Thyroid gland (tissue), 4 donors: Measurements from ENCODE around the gene SNRNP40. TPM values are rescaled to one million over a fixed set of nuclear protein-coding genes. Genes with fewer than 3 reads are reported as not detected.
"Not testable (repeated sequence)": the region's sequence is repeated elsewhere in the genome, so short reads cannot be mapped to it uniquely, and the experiment has no call there.

Experiments
- DNase-seq, 2 donors: peaks; one replicate each; pipeline ENCODE4 v3.0.0-alpha.2; 2019
- H3K27ac ChIP-seq, 3 donors: fragments of 200-600 bp; sonication (generic); 1 replicate in 2 of 3; 2 replicates in 1 of 3; pipeline ENCODE4 v1.5.1; 2016 to 2019; ENCODE audit warnings: mild to moderate bottlenecking in 1 of 3, moderate library complexity in 1 of 3
- H3K27me3 ChIP-seq: fragments of 200-600 bp; sonication (generic); one replicate; pipeline ENCODE4 v1.5.1; 2019
- H3K36me3 ChIP-seq, 2 donors: fragments of 200-600 bp; sonication (generic); one replicate each; pipeline ENCODE4 v1.5.1; 2016 to 2019
- H3K4me1 ChIP-seq, 2 donors: fragments of 200-600 bp; sonication (generic); one replicate each; pipeline ENCODE4 v1.5.1; 2017 to 2019
- H3K4me3 ChIP-seq, 3 donors: fragments of 200-600 bp; sonication (generic); replicated peaks in 1 of 3; 1 replicate in 2 of 3; 2 replicates in 1 of 3; pipeline ENCODE4 v1.5.1; 2016; ENCODE audit warnings: mild to moderate bottlenecking in 1 of 3
- H3K9me3 ChIP-seq: fragments of 200-600 bp; sonication (generic); one replicate; pipeline ENCODE4 v1.5.1; 2017
- CTCF ChIP-seq, 6 experiments: fragments of 200-600 bp in 3 of 6; fragments of 450-650 bp in 3 of 6; sonication (generic) in 3 of 6; IDR thresholded peaks; one replicate each; pipeline ENCODE4 v1.5.1; 2016 to 2019; ENCODE audit warnings: antibody characterized with exemption in 6 of 6, mild to moderate bottlenecking in 2 of 6, inconsistent platforms in 1 of 6, moderate library complexity in 1 of 6
- POLR2A ChIP-seq, 2 donors: fragments of 450-650 bp; IDR thresholded peaks; one replicate each; pipeline ENCODE4 v1.6.1; 2017; ENCODE audit warnings: antibody characterized with exemption in 2 of 2, mild to moderate bottlenecking in 2 of 2, moderate library complexity in 1 of 2
- WGBS, 2 donors: methylation state at CpG; one replicate each; pipeline ENCODE4 v1.1.5; 2017; 5-methylcytosine and 5-hydroxymethylcytosine counted together
- intact Hi-C: fragments of 100-400 bp; cut with DNase I; formaldehyde crosslinking; loops from one replicate; pipeline ENCODE4 v1.15.1; 2023
- total RNA-seq, 4 donors: library from RNA; depleted of rRNA; stranded (reverse); fragments of >200 nt; gene quantifications; one replicate each; pipeline ENCODE4 v1.2.3, GENCODE V29; 2016

SNRNP40 gene
- total RNA-seq, 4 donors from 2014 or later: 39.2 to 63.3 (median 58.7) TPM

DNA sequence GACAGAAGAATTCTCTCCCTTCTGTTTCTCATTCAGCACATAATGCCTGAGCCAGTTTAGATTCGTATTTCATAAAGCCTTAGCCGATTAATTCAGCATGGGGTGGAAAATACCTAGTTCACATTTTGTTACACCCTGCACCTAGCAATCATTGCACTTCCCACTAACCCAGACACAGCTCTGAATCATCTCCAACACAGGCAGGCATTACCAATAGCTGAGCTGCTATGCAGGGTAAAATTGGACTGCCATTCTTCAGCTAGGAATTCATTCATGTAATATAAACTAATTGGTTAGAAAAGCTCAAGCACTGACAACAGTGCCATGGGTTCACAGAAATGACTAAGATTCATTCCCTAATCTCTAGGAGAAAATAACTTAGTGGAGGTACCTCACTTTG lies 30.0 kb downstream of the SNRNP40 start:
- intact Hi-C loops: no loop called here
- WGBS, 2 donors: 88 to 94% methylated on average over 2 of the region's 2 CpGs
- H3K4me3 ChIP-seq: no peak overlapping the region
- TF ChIP-seq POLR2A (IDR thresholded peaks at IDR 0.05): no peak
- no peak for TF ChIP-seq CTCF (IDR thresholded peaks at IDR 0.05)
- DNase-seq: no peak
- H3K36me3 ChIP-seq: peaks cover 28 to 39% of the 10 kb centered on the region in 2 donors
- peak overlapping the region in 2 of 3 donors; percentile 59 to 81 for H3K27ac ChIP-seq
- no peaks in the 10 kb centered on the region for H3K27me3 ChIP-seq
- H3K4me1 ChIP-seq: peaks cover 9 to 12% of the 10 kb centered on the region in 2 donors
- H3K9me3 ChIP-seq: no peaks in the 10 kb centered on the region

GRCh38 chr1:31264790-31265386 lies 31.7 kb downstream of the SNRNP40 start:
- Histone ChIP-seq H3K4me1 (peaks cover 9 to 12% of the 10 kb centered on the region in 2 donors), H3K27me3 (no peaks in the 10 kb centered on the region), H3K9me3 (no peaks in the 10 kb centered on the region), H3K4me3 (no peak overlapping the region), H3K27ac (peak overlapping the region; percentile 42 to 93 (median 79)), H3K36me3 (peaks cover 38 to 39% of the 10 kb centered on the region in 2 donors)
- WGBS, 2 donors: 40 to 59% methylated on average over 1 of the region's 1 CpG
- peak; percentile 54 to 71 for DNase-seq
- intact Hi-C loops: no loop called here
- peak in 1 of 6 experiments; percentile 10 for TF ChIP-seq CTCF (IDR thresholded peaks at IDR 0.05)
- TF ChIP-seq POLR2A (IDR thresholded peaks at IDR 0.05): no peak

DNA sequence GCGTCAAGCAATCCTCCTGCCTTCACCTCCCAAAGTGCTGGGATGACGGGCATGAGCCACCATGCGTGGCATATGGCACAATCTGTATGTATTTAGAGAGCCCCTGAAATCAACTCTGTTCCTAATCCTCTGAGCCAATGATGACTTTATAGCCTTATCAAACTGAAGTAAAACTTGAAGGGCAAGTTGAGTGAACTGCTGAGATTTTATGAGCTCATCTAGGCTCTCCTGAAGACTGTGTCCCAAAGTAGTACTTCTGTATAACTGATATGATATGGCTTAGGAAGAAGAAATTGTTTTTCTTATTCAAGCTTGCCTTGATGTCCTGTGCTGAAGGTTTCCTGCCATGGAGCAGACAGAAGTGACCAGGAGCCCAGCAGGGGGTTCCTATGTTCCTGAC lies 33.2 kb downstream of the SNRNP40 start:
- Histone ChIP-seq H3K36me3 (peaks cover 35 to 41% of the 10 kb centered on the region in 2 donors), H3K4me3 (no peak overlapping the region), H3K9me3 (no peaks in the 10 kb centered on the region), H3K27me3 (no peaks in the 10 kb centered on the region), H3K4me1 (peaks cover 9 to 12% of the 10 kb centered on the region in 2 donors), H3K27ac (no peak overlapping the region)
- WGBS, 2 donors: 98 to 100% methylated on average over 3 of the region's 3 CpGs
- intact Hi-C loops: no loop called here
- DNase-seq: no peak
- TF ChIP-seq CTCF (IDR thresholded peaks at IDR 0.05) (no peak), POLR2A (IDR thresholded peaks at IDR 0.05) (no peak)

- H3K4me3 ChIP-seq, H3K9me3 ChIP-seq, intact Hi-C loops, H3K27ac ChIP-seq, DNase-seq, H3K27me3 ChIP-seq: not testable (repeated sequence)
- WGBS, 2 donors: 94 to 95% methylated on average over 5 of the region's 5 CpGs
- peaks cover 27 to 44% of the 10 kb centered on the region in 2 donors for H3K36me3 ChIP-seq
- H3K4me1 ChIP-seq: peaks cover 9 to 12% of the 10 kb centered on the region in 2 donors
Measured at GRCh38 chr1:31262393-31262792, 34.2 kb downstream of the SNRNP40 start.

DNA sequence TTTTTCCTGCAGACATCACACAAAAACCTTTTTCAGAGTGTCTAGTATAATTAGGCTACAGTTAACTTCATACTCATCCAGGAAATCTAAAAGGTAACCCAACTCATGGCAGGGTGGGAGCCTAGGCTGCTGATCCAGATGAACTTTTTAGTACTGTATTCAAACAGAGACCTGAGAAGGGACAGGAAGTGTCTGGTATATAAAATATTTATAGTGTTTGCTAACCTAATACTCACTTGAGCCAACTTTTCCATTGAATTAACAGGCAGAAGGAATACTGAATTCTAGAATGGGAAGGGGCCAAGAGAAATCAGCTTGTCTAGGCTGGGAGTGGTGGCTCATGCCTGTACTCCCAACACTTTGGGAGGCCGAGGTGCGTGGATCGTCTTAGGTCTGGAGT lies 34.7 kb downstream of the SNRNP40 start:
- H3K9me3 ChIP-seq: no peaks in the 10 kb centered on the region
- intact Hi-C loops: no loop called here

More for the DNA sequence above, 34.7 kb downstream of the SNRNP40 start:
- Histone ChIP-seq H3K36me3 (peaks cover 22 to 45% of the 10 kb centered on the region in 2 donors), H3K27ac (no peak overlapping the region), H3K4me1 (peaks cover 9 to 12% of the 10 kb centered on the region in 2 donors), H3K4me3 (no peak overlapping the region), H3K27me3 (no peaks in the 10 kb centered on the region)
- TF ChIP-seq CTCF (IDR thresholded peaks at IDR 0.05) (no peak), POLR2A (IDR thresholded peaks at IDR 0.05) (no peak)
- no peak for DNase-seq
- 98 to 100% methylated on average over 3 of the region's 3 CpGs for WGBS, 2 donors
